ENCODE data around the gene BRD7. TPM values are rescaled to one million over a fixed set of nuclear protein-coding genes. Genes with fewer than 3 reads are reported as not detected.

BRD7 gene
- total RNA-seq, 3 donors from 2014 or later: 50.8 to 79.6 (median 56.1) TPM

DNA sequence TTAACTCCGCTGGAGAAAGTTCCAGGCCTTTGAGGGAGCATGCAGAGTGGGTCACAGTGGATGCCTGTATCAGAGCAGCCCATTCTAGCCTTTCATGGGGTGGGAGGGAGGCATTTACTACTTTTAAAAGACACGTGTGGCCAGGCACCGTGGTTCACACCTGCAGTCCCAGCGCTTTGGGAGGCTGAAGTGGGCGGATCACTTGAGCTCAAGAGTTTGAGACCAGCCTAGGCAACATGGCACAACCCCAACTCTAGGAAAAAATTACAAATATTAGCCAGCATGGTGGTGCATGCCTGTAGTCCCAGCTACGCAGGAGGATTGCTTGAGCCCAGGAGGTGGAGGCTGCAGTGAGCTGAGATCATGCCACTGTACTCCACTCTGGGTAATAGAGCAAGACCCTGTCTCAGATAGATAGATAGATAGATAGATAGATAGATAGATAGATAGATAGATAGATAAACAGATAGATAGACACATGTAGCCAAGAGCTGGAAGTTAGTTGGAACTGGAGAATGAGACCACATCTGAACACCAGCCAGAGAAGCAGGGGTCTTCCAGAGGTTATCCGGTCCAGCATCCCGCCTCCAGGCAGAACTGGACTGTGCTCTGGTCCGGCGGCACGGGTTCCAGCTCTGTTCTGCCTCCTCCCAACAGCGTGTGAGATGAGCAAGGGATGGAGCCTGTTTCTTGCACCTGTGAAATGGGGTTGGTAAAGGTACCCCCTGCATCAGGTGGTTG lies 98.8 kb downstream of the BRD7 start:
- TF ChIP-seq, protein P1, sequence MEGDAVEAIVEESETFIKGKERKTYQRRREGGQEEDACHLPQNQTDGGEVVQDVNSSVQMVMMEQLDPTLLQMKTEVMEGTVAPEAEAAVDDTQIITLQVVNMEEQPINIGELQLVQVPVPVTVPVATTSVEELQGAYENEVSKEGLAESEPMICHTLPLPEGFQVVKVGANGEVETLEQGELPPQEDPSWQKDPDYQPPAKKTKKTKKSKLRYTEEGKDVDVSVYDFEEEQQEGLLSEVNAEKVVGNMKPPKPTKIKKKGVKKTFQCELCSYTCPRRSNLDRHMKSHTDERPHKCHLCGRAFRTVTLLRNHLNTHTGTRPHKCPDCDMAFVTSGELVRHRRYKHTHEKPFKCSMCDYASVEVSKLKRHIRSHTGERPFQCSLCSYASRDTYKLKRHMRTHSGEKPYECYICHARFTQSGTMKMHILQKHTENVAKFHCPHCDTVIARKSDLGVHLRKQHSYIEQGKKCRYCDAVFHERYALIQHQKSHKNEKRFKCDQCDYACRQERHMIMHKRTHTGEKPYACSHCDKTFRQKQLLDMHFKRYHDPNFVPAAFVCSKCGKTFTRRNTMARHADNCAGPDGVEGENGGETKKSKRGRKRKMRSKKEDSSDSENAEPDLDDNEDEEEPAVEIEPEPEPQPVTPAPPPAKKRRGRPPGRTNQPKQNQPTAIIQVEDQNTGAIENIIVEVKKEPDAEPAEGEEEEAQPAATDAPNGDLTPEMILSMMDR (IDR thresholded peaks at IDR 0.05): no peak
- intact Hi-C loops (cut with DNase I, micrococcal nuclease): no loop called here
- no peaks in the 10 kb centered on the region for H3K36me3 ChIP-seq (ENCODE audit: low read depth)
- no peak for ATAC-seq
- no peaks in the 10 kb centered on the region for H3K9me3 ChIP-seq
- no peak overlapping the region for H3K4me3 ChIP-seq
- peaks cover 25% of the 10 kb centered on the region for H3K4me1 ChIP-seq (ENCODE audit: low read depth)
- DNase-seq: peak in 2 of 3 donors; percentile 19 to 24

DNA sequence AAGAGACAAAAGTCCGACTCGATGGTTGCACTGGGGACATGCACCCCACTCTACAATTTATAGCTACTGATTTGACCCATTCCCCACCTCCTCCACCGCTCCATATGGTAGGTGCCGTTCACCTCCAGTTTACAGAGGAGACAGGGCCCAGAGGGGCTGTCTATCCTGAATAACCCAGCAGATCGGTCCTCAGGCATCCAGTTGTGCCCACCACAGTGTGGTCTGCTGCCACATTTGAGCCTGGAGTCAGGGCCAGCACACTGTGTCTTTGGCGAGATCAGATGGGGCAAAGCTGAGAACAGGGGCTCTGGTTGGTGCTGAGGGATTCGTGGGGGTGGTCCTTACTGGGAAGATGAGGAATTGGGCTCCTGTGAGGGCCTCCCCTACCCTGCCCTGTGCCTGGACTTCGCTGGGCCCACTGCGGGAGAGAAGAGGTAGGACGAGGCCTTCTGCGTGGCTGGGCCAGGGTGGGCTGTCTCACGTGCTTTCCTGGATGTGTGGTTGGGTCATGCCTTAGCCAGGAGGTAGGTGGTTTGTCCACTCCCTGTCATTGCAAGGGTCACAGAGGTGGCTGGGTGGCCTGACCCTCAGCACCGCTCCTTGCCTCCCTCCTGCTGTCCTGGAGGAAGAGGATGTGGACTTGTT lies 99.6 kb downstream of the BRD7 start:
- intact Hi-C loops (cut with DNase I, micrococcal nuclease): no loop called here
- Histone ChIP-seq H3K36me3 (ENCODE audit: low read depth) (no peaks in the 10 kb centered on the region), H3K4me3 (no peak overlapping the region), H3K4me1 (ENCODE audit: low read depth) (peaks cover 25% of the 10 kb centered on the region), H3K9me3 (no peaks in the 10 kb centered on the region)
- DNase-seq (peak in 2 of 3 donors; percentile 24 to 37), ATAC-seq (no peak)
- TF ChIP-seq, protein P1 (IDR thresholded peaks at IDR 0.05): no peak

DNA sequence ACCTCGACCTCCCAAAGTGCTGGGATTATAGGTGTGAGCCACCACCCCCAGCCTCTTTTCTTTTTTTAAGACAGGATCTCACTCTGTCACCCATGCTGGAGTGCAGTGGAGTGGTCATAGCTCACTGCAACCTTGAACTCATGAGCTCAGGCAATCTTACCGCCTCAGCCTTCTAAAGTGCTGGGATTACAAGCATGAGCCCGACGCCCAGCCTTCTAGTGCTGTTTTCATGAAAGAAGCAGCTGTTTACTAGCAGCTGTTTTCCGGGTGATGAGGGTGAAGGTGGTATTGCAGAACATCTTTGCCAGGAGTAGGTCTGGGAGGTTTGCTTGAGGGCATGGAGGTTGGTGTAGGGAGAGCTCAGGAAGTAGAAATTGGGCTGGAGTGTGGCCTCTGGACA lies 100.4 kb downstream of the BRD7 start:
- Histone ChIP-seq H3K4me1 (ENCODE audit: low read depth) (peaks cover 25% of the 10 kb centered on the region), H3K4me3 (no peak overlapping the region), H3K36me3 (ENCODE audit: low read depth) (no peaks in the 10 kb centered on the region), H3K9me3 (no peaks in the 10 kb centered on the region)
- TF ChIP-seq, protein P1 (IDR thresholded peaks at IDR 0.05): no peak
- intact Hi-C loops (cut with DNase I, micrococcal nuclease): no loop called here
- DNase-seq (peak in 1 of 3 donors; percentile 19), ATAC-seq (no peak)

DNA sequence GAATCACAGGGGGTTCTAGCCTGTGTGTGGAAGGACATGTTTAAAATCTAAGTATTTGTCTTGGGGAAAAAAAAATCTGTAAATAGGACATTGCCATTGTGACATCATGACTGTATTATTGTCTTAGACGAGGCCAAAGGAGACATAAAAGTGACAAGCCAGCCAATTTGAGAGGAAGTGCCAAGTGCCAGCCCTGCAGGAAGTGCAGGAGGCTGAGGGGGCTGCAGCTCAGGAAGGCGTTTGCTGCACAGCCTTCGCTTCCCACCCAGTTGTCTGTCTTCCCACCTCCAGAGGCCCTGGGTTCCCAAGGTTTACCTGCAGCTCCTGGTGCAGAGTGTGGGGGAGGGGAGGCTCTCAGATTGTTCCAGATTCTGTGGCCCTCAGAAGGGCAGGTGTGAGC lies 101.1 kb downstream of the BRD7 start:
- TF ChIP-seq, protein P1 (IDR thresholded peaks at IDR 0.05): no peak
- DNase-seq: peak in 2 of 3 donors; percentile 39 to 64
- intact Hi-C loops (cut with DNase I, micrococcal nuclease): no loop called here
- peak; percentile 9 for ATAC-seq
- Histone ChIP-seq H3K36me3 (ENCODE audit: low read depth) (no peaks in the 10 kb centered on the region), H3K4me1 (ENCODE audit: low read depth) (peaks cover 25% of the 10 kb centered on the region), H3K9me3 (no peaks in the 10 kb centered on the region), H3K4me3 (no peak overlapping the region)

DNA sequence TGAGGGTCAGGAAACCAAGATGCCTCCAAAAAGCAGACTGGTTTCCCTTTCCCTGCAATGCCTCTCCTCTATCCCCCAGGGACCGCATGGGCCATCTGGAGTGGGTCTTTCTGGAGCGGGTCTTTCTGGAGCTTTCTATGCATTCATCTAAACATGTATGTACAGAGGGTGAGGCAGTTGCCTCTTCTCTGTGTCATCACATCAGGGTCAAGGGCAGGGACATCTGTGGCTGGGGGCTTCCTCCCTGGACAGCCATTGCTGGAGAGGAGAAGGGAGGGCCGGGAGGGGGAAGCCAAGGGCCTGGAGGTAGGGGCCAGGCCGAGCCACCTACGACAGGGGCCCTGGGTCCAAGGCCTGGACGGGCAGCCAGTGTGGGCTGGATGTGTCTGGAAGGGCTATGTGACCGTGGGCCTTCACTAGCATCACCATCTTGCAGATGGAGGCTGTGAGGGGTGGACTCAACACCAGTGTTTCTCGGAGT lies 101.6 kb downstream of the BRD7 start:
- Histone ChIP-seq H3K9me3 (no peaks in the 10 kb centered on the region), H3K4me1 (ENCODE audit: low read depth) (peaks cover 25% of the 10 kb centered on the region), H3K4me3 (no peak overlapping the region), H3K36me3 (ENCODE audit: low read depth) (no peaks in the 10 kb centered on the region)
- TF ChIP-seq, protein P1 (IDR thresholded peaks at IDR 0.05): no peak
- intact Hi-C loops (cut with DNase I, micrococcal nuclease): no loop called here
- DNase-seq (peak in 2 of 3 donors; percentile 39 to 61), ATAC-seq (no peak)
